ENCODE measurements around the gene TF.

The TF gene

DNA sequence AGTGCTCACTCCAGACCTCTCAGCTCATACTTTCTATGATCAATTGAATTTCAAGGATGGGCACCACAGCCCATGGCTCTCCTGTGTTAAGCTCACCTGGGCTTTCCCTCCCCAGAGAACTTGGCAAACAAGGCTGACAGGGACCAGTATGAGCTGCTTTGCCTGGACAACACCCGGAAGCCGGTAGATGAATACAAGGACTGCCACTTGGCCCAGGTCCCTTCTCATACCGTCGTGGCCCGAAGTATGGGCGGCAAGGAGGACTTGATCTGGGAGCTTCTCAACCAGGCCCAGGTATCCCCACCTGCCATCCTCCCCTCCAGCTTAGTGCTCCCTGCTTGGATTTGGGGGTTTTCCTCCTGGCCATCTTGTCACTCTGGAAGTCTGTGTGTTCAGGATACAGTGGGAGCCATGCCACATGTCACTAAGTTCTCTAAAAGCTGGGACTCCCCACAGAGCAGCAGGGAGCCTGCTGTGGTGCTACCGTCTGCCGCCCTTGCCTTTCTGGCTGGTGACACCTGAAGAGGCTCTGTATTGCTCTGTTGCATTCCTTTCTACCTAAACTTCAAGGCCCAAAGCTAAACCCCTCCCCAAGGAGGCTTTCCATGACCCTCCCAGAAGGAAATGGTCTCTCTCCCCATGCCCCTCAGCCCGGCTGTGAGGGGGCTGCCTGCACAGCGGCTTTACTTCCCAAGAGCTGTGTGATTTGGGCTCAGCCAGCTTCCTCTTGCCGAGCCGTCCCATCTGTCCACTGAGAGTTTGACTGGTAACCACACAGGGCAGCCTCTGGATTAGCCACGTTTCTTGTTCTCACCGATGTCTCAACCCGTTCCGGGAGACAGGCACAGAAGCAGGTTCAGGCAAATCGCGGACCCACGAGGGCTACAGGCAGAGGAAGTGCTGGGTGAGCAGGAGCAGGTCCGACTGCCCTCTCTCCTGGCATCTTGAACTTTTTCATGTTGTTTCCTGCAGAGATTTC lies 10.8 kb downstream of the TF start:
- no peaks in the 10 kb centered on the region for H3K4me1 ChIP-seq (ENCODE audit: control insufficient read depth, insufficient read depth, low read length)
- H3K4me3 ChIP-seq (ENCODE audit: low read depth, low read length), result no peak overlapping the region
- POLR2A ChIA-PET, result no interaction called here
- TF ChIP-seq GLI2 (tag by site-specific recombination; IDR thresholded peaks at IDR 0.05; ENCODE audit: borderline replicate concordance, low read depth), result no peak
- no peak for TF ChIP-seq CTCF (tag by site-specific recombination; IDR thresholded peaks at IDR 0.05)
- TF ChIP-seq KLF17 (tag by site-specific recombination; IDR thresholded peaks at IDR 0.05), result no peak
- no peak for TF ChIP-seq ZIC2 (tag by site-specific recombination; IDR thresholded peaks at IDR 0.05)
- no peak for TF ChIP-seq SETDB1 (IDR thresholded peaks at IDR 0.05; ENCODE audit: insufficient read length, low read length)
- no peak for TF ChIP-seq ZNF324 (tag by site-specific recombination; IDR thresholded peaks at IDR 0.05)
- TF ChIP-seq ZNF658 (tag by site-specific recombination; IDR thresholded peaks at IDR 0.05), result no peak
- no peak for TF ChIP-seq AEBP2 (tag by site-specific recombination; IDR thresholded peaks at IDR 0.05; ENCODE audit: borderline replicate concordance)
- no peak for TF ChIP-seq ZNF600 (tag by site-specific recombination; IDR thresholded peaks at IDR 0.05)
- TF ChIP-seq KLF8 (tag by site-specific recombination; IDR thresholded peaks at IDR 0.05), result no peak
- TF ChIP-seq ZNF560 (tag by site-specific recombination; IDR thresholded peaks at IDR 0.05; ENCODE audit: borderline replicate concordance), result no peak
- TF ChIP-seq ZNF449 (tag by site-specific recombination; IDR thresholded peaks at IDR 0.05), result no peak
- no peak for TF ChIP-seq MYNN (tag by site-specific recombination; IDR thresholded peaks at IDR 0.05; ENCODE audit: borderline replicate concordance)
- TF ChIP-seq HOXA7 (CRISPR knock-in tag; IDR thresholded peaks at IDR 0.05; ENCODE audit: borderline replicate concordance), result no peak
- no peak overlapping the region for H3K27ac ChIP-seq (ENCODE audit: extremely low read depth, low read depth, low read length)
- H3K36me3 ChIP-seq (ENCODE audit: control insufficient read depth in 2 of 2, insufficient read depth in 1 of 2, low read length in 2 of 2), result no peaks in the 10 kb centered on the region
- H3K9me3 ChIP-seq (ENCODE audit: control insufficient read depth, insufficient read depth, low read depth, low read length), result no peaks in the 10 kb centered on the region
- CTCF ChIA-PET, result no interaction called here

GRCh38 chr3:133757701-133758567 lies 11.7 kb downstream of the TF start:
- Histone ChIP-seq H3K9me3 (ENCODE audit: control insufficient read depth, insufficient read depth, low read depth, low read length) (no peaks in the 10 kb centered on the region), H3K27ac (ENCODE audit: extremely low read depth, low read depth, low read length) (no peak overlapping the region), H3K4me1 (ENCODE audit: control insufficient read depth, insufficient read depth, low read length) (no peaks in the 10 kb centered on the region), H3K36me3 (ENCODE audit: control insufficient read depth in 2 of 2, insufficient read depth in 1 of 2, low read length in 2 of 2) (no peaks in the 10 kb centered on the region), H3K4me3 (ENCODE audit: low read depth, low read length) (no peak overlapping the region)
- CTCF ChIA-PET, result interaction anchor here (0.7 kb wide), 1 partner anchor 1031 kb away, joined by 3 read pairs; no protein-coding TSS in a partner anchor
- POLR2A ChIA-PET, result no interaction called here
- TF ChIP-seq, protein P1, sequence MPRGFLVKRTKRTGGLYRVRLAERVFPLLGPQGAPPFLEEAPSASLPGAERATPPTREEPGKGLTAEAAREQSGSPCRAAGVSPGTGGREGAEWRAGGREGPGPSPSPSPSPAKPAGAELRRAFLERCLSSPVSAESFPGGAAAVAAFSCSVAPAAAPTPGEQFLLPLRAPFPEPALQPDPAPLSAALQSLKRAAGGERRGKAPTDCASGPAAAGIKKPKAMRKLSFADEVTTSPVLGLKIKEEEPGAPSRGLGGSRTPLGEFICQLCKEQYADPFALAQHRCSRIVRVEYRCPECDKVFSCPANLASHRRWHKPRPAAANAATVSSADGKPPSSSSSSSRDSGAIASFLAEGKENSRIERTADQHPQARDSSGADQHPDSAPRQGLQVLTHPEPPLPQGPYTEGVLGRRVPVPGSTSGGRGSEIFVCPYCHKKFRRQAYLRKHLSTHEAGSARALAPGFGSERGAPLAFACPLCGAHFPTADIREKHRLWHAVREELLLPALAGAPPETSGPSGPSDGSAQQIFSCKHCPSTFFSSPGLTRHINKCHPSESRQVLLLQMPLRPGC (tag by site-specific recombination; IDR thresholded peaks at IDR 0.05), result no peak
- TF ChIP-seq, protein P2, sequence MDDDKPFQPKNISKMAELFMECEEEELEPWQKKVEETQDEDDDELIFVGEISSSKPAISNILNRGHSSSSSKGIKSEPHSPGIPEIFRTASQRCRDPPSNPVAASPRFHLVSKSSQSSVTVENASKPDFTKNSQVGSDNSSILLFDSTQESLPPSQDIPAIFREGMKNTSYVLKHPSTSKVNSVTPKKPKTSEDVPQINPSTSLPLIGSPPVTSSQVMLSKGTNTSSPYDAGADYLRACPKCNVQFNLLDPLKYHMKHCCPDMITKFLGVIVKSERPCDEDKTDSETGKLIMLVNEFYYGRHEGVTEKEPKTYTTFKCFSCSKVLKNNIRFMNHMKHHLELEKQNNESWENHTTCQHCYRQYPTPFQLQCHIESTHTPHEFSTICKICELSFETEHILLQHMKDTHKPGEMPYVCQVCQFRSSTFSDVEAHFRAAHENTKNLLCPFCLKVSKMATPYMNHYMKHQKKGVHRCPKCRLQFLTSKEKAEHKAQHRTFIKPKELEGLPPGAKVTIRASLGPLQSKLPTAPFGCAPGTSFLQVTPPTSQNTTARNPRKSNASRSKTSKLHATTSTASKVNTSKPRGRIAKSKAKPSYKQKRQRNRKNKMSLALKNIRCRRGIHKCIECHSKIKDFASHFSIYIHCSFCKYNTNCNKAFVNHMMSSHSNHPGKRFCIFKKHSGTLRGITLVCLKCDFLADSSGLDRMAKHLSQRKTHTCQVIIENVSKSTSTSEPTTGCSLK (tag by site-specific recombination; IDR thresholded peaks at IDR 0.05), result no peak
- TF ChIP-seq ZEB2 (tag by site-specific recombination; IDR thresholded peaks at IDR 0.05) (no peak), ZFP41 (tag by site-specific recombination; IDR thresholded peaks at IDR 0.05; ENCODE audit: borderline replicate concordance) (no peak)

All from HEK293 (cell line).